IPS-15b (cell line): ENCODE measurements around the gene PLCB1.

Experiments used
- H3K27me3 ChIP-seq: one replicate; pipeline ENCODE4 v1.6.1; 2013; ENCODE audit warnings: low read length; ENCODE audit not compliant: control insufficient read depth, insufficient read depth
- H3K36me3 ChIP-seq: one replicate; pipeline ENCODE4 v1.6.1; 2013; ENCODE audit warnings: low read length; ENCODE audit not compliant: control insufficient read depth, insufficient read depth
- H3K4me1 ChIP-seq: one replicate; pipeline ENCODE4 v1.6.1; 2013; ENCODE audit warnings: mild to moderate bottlenecking, low read length; ENCODE audit not compliant: control insufficient read depth, insufficient read depth
- H3K4me3 ChIP-seq: one replicate; pipeline ENCODE4 v1.5.1; 2013; ENCODE audit warnings: low read depth, low read length
- H3K9ac ChIP-seq: one replicate; pipeline ENCODE4 v1.6.1; 2013; ENCODE audit warnings: low read depth, mild to moderate bottlenecking, low read length
- H3K9me3 ChIP-seq: one replicate; pipeline ENCODE4 v1.6.1; 2013; ENCODE audit warnings: mild to moderate bottlenecking, low read length; ENCODE audit not compliant: control insufficient read depth, insufficient read depth

PLCB1 gene

DNA sequence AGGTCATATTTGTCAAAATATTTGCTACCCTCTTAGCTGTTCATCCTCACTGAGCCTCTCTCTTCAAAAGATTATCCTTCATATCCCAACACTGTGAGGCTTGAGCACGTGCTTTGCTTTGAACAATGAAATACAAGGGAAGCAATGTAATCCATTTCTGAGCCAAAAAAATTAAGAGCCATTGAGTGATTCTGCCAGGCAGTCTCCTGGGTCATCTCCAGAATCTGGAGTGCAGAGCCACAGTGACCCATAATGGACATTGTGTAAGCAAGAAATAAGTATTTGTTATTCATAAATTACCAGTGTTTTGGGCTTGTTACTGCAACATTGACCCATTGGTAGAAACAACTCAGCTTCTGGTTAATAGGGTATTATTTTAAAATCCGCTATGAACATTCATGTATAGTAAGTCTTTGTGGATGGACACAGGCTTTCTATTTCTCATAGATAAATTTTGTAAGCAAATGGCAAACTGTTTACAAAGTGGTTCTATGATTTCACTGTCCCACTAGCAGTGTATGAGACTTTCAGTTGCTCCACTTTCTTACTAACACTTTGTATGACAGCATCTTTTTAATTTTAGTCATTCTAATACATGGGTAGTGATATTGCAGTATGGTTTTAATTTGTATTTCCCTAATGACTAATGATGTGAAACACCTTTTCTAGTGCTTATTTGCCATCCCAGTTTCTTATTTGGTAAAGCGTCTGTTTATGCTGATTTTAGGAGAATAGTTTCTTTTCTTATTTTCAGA is 358.2 kb downstream of the PLCB1 start:
- H3K27me3 ChIP-seq = no peaks in the 10 kb centered on the region
- H3K4me3 ChIP-seq = no peak overlapping the region
- no peak overlapping the region for H3K9ac ChIP-seq
- H3K4me1 ChIP-seq = no peaks in the 10 kb centered on the region
- no peaks in the 10 kb centered on the region for H3K36me3 ChIP-seq
- H3K9me3 ChIP-seq = no peaks in the 10 kb centered on the region

DNA sequence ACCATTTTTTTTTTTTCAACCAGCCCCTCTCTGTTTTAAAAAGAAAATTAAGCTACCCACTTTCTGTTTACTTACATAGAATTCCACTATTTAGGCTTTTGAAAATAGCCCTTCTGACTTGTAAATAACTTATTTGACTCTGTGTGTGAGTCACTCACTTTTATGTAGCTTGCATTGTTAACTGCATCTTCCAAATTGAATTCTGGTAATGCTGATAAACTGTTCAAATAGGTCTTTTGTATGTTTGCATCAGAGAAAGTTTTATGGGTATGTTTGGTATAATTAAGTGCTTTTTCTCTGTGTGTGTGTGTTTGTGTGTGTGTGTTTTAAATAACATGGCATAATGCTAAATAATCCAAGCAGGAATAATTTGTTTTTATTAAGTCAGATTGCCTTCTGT is 360.1 kb downstream of the PLCB1 start:
- no peak overlapping the region for H3K4me3 ChIP-seq
- no peaks in the 10 kb centered on the region for H3K36me3 ChIP-seq
- no peaks in the 10 kb centered on the region for H3K27me3 ChIP-seq
- H3K9ac ChIP-seq = no peak overlapping the region
- H3K9me3 ChIP-seq = no peaks in the 10 kb centered on the region
- no peaks in the 10 kb centered on the region for H3K4me1 ChIP-seq

DNA sequence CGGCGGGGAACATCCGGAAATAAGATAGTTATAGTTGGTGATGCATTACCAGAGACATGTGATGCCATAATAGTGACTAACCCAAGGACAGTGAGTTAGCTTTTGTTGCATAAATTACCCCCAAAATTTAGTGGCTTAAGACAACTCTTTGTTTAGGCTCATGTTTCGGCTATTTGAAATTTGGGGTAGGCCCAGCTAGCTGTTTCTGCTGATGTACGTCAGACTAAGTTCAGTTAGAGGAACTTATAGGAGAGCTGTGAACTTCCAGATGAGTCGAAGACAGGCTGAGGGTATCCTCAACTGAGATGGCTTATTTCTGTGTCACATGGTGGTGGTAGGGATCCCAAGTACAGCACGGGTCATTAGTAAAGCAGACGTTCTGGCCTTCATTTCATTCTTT is 366.5 kb downstream of the PLCB1 start:
- H3K27me3 ChIP-seq = no peaks in the 10 kb centered on the region
- no peaks in the 10 kb centered on the region for H3K36me3 ChIP-seq
- no peaks in the 10 kb centered on the region for H3K9me3 ChIP-seq
- H3K9ac ChIP-seq = no peak overlapping the region
- H3K4me1 ChIP-seq = no peaks in the 10 kb centered on the region
- no peak overlapping the region for H3K4me3 ChIP-seq

DNA sequence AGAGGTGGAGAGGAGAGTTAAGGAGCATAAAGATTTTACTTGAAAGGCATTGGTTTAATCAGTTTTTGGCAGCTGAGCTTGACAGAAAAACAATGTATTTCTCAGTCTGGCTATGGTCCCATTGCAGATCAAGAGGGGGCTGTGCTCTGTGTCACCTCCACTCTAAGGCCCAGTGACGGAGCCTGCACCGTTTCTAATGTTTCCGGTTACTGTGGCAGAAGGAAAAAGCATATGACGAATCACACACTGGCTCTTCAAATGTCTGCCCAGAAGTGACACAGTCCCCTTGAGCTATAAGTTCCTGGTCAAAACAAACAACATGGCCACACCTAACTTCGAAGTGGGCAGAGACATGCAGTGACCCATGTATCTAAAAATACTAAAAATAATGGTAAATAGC is 372.0 kb downstream of the PLCB1 start:
- Histone ChIP-seq H3K9ac (no peak overlapping the region), H3K27me3 (no peaks in the 10 kb centered on the region), H3K4me1 (no peaks in the 10 kb centered on the region), H3K9me3 (no peaks in the 10 kb centered on the region), H3K4me3 (no peak overlapping the region), H3K36me3 (no peaks in the 10 kb centered on the region)

DNA sequence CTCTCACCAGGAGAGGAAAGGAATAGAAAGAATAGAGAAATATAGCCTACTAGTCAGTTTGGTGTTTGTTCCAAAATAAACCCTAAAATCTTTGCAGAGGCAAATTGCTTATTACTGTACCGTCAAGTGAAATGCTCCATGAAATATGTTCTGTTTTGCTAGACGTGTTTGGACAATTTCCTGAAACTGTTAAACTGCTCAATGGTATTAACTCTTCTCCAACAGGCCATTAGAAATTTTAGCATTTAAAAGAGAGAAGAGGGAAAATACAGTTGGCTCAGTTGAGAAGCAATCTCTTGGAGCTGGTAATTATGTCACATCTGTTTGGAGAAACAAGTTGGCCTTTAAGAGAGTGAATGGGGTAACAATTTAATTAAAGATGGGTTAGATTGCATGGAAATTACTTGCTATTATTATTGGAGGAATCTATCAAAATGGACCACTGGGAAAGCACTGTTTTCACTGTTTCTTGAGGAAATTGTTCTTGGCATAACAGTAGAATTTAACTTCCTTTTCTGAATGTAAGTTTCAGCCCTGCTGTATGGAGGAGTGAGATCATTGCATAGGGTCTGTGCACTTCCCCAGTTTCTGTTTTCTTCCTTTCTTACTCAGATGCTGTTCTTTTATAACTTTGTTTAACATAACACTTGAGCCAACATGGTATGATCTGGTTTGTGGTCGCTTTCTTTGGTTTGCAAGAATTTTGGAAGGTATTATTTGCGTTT is 373.6 kb downstream of the PLCB1 start:
- Histone ChIP-seq H3K4me1 (no peaks in the 10 kb centered on the region), H3K9ac (no peak overlapping the region), H3K36me3 (no peaks in the 10 kb centered on the region), H3K27me3 (no peaks in the 10 kb centered on the region), H3K4me3 (no peak overlapping the region), H3K9me3 (no peaks in the 10 kb centered on the region)

DNA sequence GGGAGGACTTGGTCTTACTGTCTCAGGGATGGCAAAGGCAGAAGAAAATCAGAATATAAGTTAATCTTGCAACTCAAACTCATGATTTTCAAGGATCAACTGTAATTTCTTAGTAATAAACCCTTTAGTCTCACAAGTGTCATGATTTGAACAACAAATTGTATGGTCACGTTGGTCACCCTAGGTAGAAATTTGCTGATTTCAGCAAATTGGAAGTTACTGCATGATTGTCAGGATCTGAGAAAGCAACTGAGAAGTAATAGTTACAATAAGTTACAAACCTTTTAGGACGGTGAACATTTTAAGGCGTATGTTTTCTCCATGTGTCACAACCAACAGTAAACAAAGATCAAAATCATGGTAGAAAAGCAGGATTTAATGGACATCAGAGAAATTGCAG is 375.2 kb downstream of the PLCB1 start:
- no peaks in the 10 kb centered on the region for H3K9me3 ChIP-seq
- H3K9ac ChIP-seq = no peak overlapping the region
- no peaks in the 10 kb centered on the region for H3K36me3 ChIP-seq
- H3K4me3 ChIP-seq = no peak overlapping the region
- H3K27me3 ChIP-seq = no peaks in the 10 kb centered on the region
- no peaks in the 10 kb centered on the region for H3K4me1 ChIP-seq

DNA sequence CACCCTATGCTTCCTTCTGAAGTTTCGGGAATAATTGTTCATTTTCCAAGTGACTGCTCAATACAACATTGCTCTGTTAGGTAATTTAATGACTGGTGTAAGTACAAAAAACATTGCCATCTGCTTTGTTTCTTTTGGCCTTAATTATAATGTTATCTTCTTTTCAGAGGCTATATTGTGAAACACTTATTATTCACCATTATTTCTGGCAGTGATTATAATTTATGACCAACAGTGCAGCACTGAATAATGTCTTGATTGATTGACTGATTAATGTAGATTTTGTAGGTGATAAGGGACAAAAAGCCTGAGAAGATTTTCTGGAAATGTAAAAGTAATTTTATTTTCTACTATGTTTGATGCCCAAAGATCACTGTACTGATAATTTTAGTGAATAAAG is 377.7 kb downstream of the PLCB1 start:
- Histone ChIP-seq H3K4me1 (no peaks in the 10 kb centered on the region), H3K36me3 (no peaks in the 10 kb centered on the region), H3K9me3 (no peaks in the 10 kb centered on the region), H3K27me3 (no peaks in the 10 kb centered on the region), H3K9ac (no peak overlapping the region), H3K4me3 (no peak overlapping the region)

DNA sequence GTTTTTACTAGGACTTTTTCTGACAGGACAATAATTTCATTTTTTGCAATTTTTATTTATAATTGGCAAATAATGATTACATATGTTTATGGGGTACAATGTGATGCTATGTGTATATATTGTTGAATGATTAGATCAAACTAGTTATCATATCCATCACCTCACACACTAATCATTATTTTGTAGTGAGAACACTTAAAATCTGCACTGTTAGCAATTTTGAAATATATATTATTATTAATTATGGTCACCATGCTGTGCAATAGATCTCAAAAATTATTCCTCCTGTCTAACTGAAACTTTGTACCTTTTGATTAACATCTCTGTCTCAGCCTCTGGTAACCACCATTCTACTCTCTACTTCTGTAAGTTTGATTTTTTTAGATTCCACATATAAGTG is 378.7 kb downstream of the PLCB1 start:
- Histone ChIP-seq H3K36me3 (no peaks in the 10 kb centered on the region), H3K9me3 (no peaks in the 10 kb centered on the region), H3K4me1 (no peaks in the 10 kb centered on the region), H3K27me3 (no peaks in the 10 kb centered on the region), H3K9ac (no peak overlapping the region), H3K4me3 (no peak overlapping the region)

DNA sequence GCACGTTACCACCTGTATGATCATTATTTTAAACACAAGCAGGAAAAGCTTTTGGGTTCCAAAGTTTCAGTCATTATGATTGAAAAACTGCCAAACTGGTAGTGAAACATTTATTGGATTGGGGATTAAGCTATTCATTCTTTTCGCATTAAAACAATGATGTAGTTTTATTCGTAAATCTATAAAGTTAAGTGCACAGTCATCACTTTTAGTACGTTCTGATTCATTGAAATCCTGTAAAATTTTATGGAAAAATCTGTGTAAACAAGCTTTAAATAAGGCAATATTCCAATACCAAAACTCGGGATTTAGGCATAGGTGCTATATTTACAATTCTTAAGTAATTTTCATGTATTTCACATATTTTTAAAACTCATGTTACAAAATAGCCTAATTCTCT is 379.9 kb downstream of the PLCB1 start:
- Histone ChIP-seq H3K4me3 (no peak overlapping the region), H3K36me3 (no peaks in the 10 kb centered on the region), H3K9ac (no peak overlapping the region), H3K4me1 (no peaks in the 10 kb centered on the region), H3K27me3 (no peaks in the 10 kb centered on the region), H3K9me3 (no peaks in the 10 kb centered on the region)

DNA sequence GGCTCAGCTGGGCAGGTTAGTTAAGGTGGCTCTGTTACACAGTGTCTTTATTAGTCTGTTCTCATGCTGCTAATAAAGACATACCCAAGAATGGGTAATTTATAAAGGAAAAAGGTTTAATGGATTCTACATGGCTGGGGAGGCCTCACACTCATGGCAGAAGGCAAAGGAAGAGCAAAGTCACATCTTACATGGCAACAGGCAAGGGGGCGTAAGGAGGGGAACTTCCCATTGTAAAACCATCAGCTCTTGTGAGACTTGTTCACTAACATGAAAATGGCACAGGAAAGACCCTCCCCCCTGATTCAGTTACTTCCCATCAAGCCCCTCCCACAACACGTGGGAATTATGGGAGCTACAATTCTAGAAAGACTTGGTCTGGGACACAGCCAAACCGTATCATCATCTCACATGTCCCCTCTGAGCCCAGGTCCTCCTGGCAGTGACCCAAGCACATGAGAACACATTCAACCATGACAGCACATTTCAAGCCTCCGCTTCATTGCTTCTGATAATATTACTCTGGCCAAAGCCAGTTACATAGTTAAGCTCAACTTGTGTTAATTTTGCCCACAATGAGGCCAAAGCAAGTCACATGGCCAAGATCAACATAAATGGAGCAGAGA is 383.9 kb downstream of the PLCB1 start:
- H3K4me1 ChIP-seq = peaks cover 4% of the 10 kb centered on the region
- no peak overlapping the region for H3K4me3 ChIP-seq
- H3K9me3 ChIP-seq = no peaks in the 10 kb centered on the region
- no peaks in the 10 kb centered on the region for H3K36me3 ChIP-seq
- H3K27me3 ChIP-seq = no peaks in the 10 kb centered on the region
- H3K9ac ChIP-seq = no peak overlapping the region

DNA sequence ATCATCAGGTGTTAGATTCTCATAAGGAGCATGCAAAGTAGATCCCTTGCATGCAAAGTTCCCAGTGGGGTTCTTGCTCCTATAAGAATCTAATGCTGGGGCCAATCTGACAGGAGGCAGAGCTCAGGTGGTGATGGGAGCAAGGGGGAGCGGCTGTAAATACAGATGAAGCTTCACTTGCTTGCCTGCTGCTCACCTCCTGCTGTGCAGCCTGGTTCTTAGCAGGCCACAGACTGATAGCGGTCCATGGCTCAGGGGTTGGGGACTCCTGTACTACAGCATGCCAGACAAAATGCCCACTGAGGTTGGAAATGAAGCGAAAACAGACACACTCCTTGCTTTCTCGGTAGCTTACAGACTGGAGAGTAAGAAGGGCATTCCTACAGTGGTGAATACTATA is 386.8 kb downstream of the PLCB1 start:
- no peaks in the 10 kb centered on the region for H3K27me3 ChIP-seq
- H3K4me1 ChIP-seq = peaks cover 4% of the 10 kb centered on the region
- no peaks in the 10 kb centered on the region for H3K9me3 ChIP-seq
- no peaks in the 10 kb centered on the region for H3K36me3 ChIP-seq
- H3K9ac ChIP-seq = no peak overlapping the region
- H3K4me3 ChIP-seq = no peak overlapping the region

DNA sequence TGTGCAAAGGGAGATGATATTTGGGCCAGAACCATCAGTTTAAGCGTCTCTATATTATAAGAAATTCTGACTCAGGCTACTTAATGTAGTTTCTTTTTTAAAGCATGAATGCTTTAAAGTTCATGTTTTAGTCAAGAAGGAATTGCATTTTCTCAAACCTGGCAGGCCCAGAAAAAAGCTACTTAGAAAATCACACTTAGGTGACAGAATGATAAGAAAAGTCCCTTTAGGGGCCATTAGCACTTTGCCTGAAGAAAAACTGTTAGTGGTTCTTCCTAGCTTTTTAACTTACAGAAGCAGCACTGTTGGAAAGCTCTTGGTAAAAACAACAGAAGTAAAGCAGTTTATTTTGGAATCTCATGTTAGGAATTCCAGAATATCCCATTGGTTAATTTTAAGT is 387.8 kb downstream of the PLCB1 start:
- Histone ChIP-seq H3K9ac (no peak overlapping the region), H3K4me1 (peaks cover 10% of the 10 kb centered on the region), H3K4me3 (no peak overlapping the region), H3K9me3 (no peaks in the 10 kb centered on the region), H3K36me3 (no peaks in the 10 kb centered on the region), H3K27me3 (no peaks in the 10 kb centered on the region)
